Stomach (tissue), 9 donors: Measurements from ENCODE around the gene AUH. TPM values are rescaled to one million over a fixed set of nuclear protein-coding genes. Genes with fewer than 3 reads are reported as not detected.

Experiments used
- DNase-seq, 2 donors: peaks; one replicate each; pipeline versions ENCODE4 v3.0.0 to v3.0.0-alpha.2; 2013 to 2019
- H3K27ac ChIP-seq, 5 donors: fragments of 200-600 bp in 4 of 5; sonication (generic) in 4 of 5; one replicate each; pipeline ENCODE4 v1.5.1; 2013 to 2019; ENCODE audit warnings: mild to moderate bottlenecking in 1 of 5, moderate library complexity in 1 of 5
- H3K27me3 ChIP-seq, 3 donors: fragments of 200-600 bp; sonication (generic); one replicate each; pipeline ENCODE4 v1.5.1; 2017 to 2019; ENCODE audit warnings: mixed run types in 1 of 3
- H3K36me3 ChIP-seq, 4 donors: fragments of 200-600 bp; sonication (generic); 1 replicate in 3 of 4; 2 replicates in 1 of 4; pipeline ENCODE4 v1.5.1; 2016 to 2019
- H3K4me1 ChIP-seq, 4 donors: fragments of 200-600 bp; sonication (generic); one replicate each; pipeline ENCODE4 v1.5.1; 2016 to 2019
- H3K4me3 ChIP-seq, 4 donors: fragments of 200-600 bp; sonication (generic) in 3 of 4; one replicate each; pipeline ENCODE4 v1.5.1; 2016 to 2019; ENCODE audit warnings: mild to moderate bottlenecking in 1 of 4
- H3K9me3 ChIP-seq, 4 donors: fragments of 200-600 bp; sonication (generic); one replicate each; pipeline ENCODE4 v1.5.1; 2016 to 2019
- CTCF ChIP-seq, 7 experiments: fragments of 450-650 bp in 4 of 7; fragments of 200-600 bp in 3 of 7; sonication (generic) in 3 of 7; IDR thresholded peaks; one replicate each; pipeline ENCODE4 v1.5.1; 2016 to 2019; ENCODE audit warnings: antibody characterized with exemption in 7 of 7, control low read depth in 2 of 7, mild to moderate bottlenecking in 1 of 7
- EP300 ChIP-seq: sonication (generic); formaldehyde crosslinking; IDR thresholded peaks from one replicate; pipeline ENCODE4 v1.6.1; 2017; ENCODE audit warnings: antibody characterized with exemption
- POLR2A ChIP-seq, 4 donors: fragments of 450-650 bp; IDR thresholded peaks; one replicate each; pipeline ENCODE4 v1.6.1; 2016; ENCODE audit warnings: antibody characterized with exemption in 4 of 4, control low read depth in 2 of 4, mild to moderate bottlenecking in 1 of 4, moderate library complexity in 1 of 4
- POLR2AphosphoS5 ChIP-seq, 3 donors: sonication (generic); formaldehyde crosslinking; IDR thresholded peaks; one replicate each; pipeline ENCODE4 v1.6.1; 2016; ENCODE audit warnings: antibody characterized with exemption in 3 of 3
- WGBS, 5 donors: extraction: QIAGEN DNeasy Blood & Tissue Kit in 3 of 5; methylation state at CpG; one replicate each; pipeline versions ENCODE4 v1.1.5 to v1.1.7; 2013 to 2018; 5-methylcytosine and 5-hydroxymethylcytosine counted together
- intact Hi-C: fragments of 100-400 bp; cut with DNase I; formaldehyde crosslinking; loops from one replicate; pipeline ENCODE4 v1.15.1; 2023; ENCODE audit warnings: low total_unique reads
- polyA plus RNA-seq, 3 donors: library from polyadenylated mRNA; stranded (reverse); fragments of 200-250 nt; gene quantifications; one replicate each; pipeline ENCODE4 v1.2.3, GENCODE V29; 2013
- total RNA-seq, 5 donors: library from RNA; depleted of rRNA; stranded (reverse); fragments of >200 nt; gene quantifications; one replicate each; pipeline versions ENCODE4 v1.1.0 to v1.2.3, GENCODE V29; 2014 to 2016
- donor health status: healthy with polysubstance abuse.
- donor health status: Bipolar disorder and iron deficiency.
- donor health status: healthy.

The AUH gene
- total and polyA plus RNA-seq, 8 donors: 5.8 to 331 (median 24.5) TPM

- Histone ChIP-seq H3K27me3 (no peaks in the 10 kb centered on the region), H3K27ac (no peak overlapping the region), H3K36me3 (no peaks in the 10 kb centered on the region), H3K4me1 (peaks cover 3 to 12% (median 6%) of the 10 kb centered on the region in 4 donors), H3K4me3 (no peak overlapping the region), H3K9me3 (no peaks in the 10 kb centered on the region)
- intact Hi-C loops: no loop called here
- peak in 1 of 2 donors; percentile 21 for DNase-seq
- 92 to 97% (median 94%) methylated on average over 9 to 16 of the region's 16 CpGs for WGBS, 5 donors
- no peak for TF ChIP-seq CTCF (IDR thresholded peaks at IDR 0.05)
- TF ChIP-seq POLR2AphosphoS5 (IDR thresholded peaks at IDR 0.05): no peak
- no peak for TF ChIP-seq EP300
- no peak for TF ChIP-seq POLR2A (IDR thresholded peaks at IDR 0.05)
Measured at GRCh38 chr9:91180240-91180929, 181.3 kb downstream of the AUH start.

- H3K9me3 ChIP-seq: no peaks in the 10 kb centered on the region
- H3K27me3 ChIP-seq: no peaks in the 10 kb centered on the region
- H3K36me3 ChIP-seq: no peaks in the 10 kb centered on the region
- DNase-seq: peak in 1 of 2 donors; percentile 8
- TF ChIP-seq POLR2A (IDR thresholded peaks at IDR 0.05) (no peak), EP300 (no peak), POLR2AphosphoS5 (IDR thresholded peaks at IDR 0.05) (no peak), CTCF (IDR thresholded peaks at IDR 0.05) (no peak)
- H3K4me3 ChIP-seq: no peak overlapping the region
- 89 to 93% (median 91%) methylated on average over 21 to 23 of the region's 23 CpGs for WGBS, 5 donors
- peaks cover 3 to 12% (median 6%) of the 10 kb centered on the region in 4 donors for H3K4me1 ChIP-seq
- intact Hi-C loops: no loop called here
- no peak overlapping the region for H3K27ac ChIP-seq
Measured at GRCh38 chr9:91179237-91180138, 182.2 kb downstream of the AUH start.

- Histone ChIP-seq H3K9me3 (no peaks in the 10 kb centered on the region), H3K36me3 (no peaks in the 10 kb centered on the region), H3K4me3 (no peak overlapping the region), H3K27ac (no peak overlapping the region), H3K27me3 (no peaks in the 10 kb centered on the region), H3K4me1 (peaks cover 3 to 12% (median 6%) of the 10 kb centered on the region in 4 donors)
- peak in 1 of 2 donors; percentile 26 for DNase-seq
- WGBS, 5 donors: 76 to 85% (median 79%) methylated on average over 10 to 15 of the region's 15 CpGs
- no peak for TF ChIP-seq CTCF (IDR thresholded peaks at IDR 0.05)
- intact Hi-C loops: no loop called here
Measured at GRCh38 chr9:91178281-91179236, 183.2 kb downstream of the AUH start.
